H9 (cell line): ENCODE results near the gene GPX5. TPM values are rescaled to one million over a fixed set of nuclear protein-coding genes. Genes with fewer than 3 reads are reported as not detected.

Source experiments
- DNase-seq: peaks from one replicate; pipeline ENCODE4 v3.0.0-alpha.2; 2017
- H2AFZ ChIP-seq: one replicate; pipeline ENCODE4 v1.6.1; 2013; ENCODE audit warnings: mild to moderate bottlenecking, low read length, control low read depth, moderate library complexity
- H2AK5ac ChIP-seq: 2 replicates; pipeline ENCODE4 v1.6.1; 2013; ENCODE audit warnings: low read length, control low read depth, mixed read lengths; ENCODE audit not compliant: insufficient read length
- H2BK120ac ChIP-seq: one replicate; pipeline ENCODE4 v1.6.1; 2013; ENCODE audit warnings: low read depth, mild to moderate bottlenecking, low read length, control low read depth, inconsistent platforms; ENCODE audit not compliant: poor library complexity, severe bottlenecking
- H2BK12ac ChIP-seq: 2 replicates; pipeline ENCODE4 v1.6.1; 2013; ENCODE audit warnings: low read length, control low read depth, mixed read lengths, low read depth; ENCODE audit not compliant: insufficient read length
- H2BK15ac ChIP-seq: 2 replicates; pipeline ENCODE4 v1.6.1; 2013; ENCODE audit warnings: low read depth, low read length, control low read depth
- H2BK20ac ChIP-seq: one replicate; pipeline ENCODE4 v1.6.1; 2013; ENCODE audit warnings: low read depth, mild to moderate bottlenecking, low read length, control low read depth, inconsistent platforms; ENCODE audit not compliant: poor library complexity, severe bottlenecking
- H2BK5ac ChIP-seq: 2 replicates; pipeline ENCODE4 v1.6.1; 2013; ENCODE audit warnings: low read length, control low read depth, mixed read lengths; ENCODE audit not compliant: insufficient read length
- H3K14ac ChIP-seq: 2 replicates; pipeline ENCODE4 v1.6.1; 2013; ENCODE audit warnings: low read length, control low read depth; ENCODE audit not compliant: insufficient read depth
- H3K18ac ChIP-seq: 2 replicates; pipeline ENCODE4 v1.6.1; 2013; ENCODE audit warnings: low read depth, mild to moderate bottlenecking, mixed read lengths, low read length, control low read depth; ENCODE audit not compliant: insufficient read length
- H3K23ac ChIP-seq: 2 replicates; pipeline ENCODE4 v1.6.1; 2013; ENCODE audit warnings: low read length, control low read depth, mixed read lengths, low read depth; ENCODE audit not compliant: insufficient read length
- H3K23me2 ChIP-seq: 2 replicates; pipeline ENCODE4 v1.6.1; 2013; ENCODE audit warnings: low read depth, mild to moderate bottlenecking, mixed read lengths, low read length, control low read depth; ENCODE audit not compliant: insufficient read length, poor library complexity, severe bottlenecking
- H3K27ac ChIP-seq: 2 replicates; pipeline ENCODE4 v1.5.1; 2013; ENCODE audit warnings: low read length, control low read depth, mixed read lengths, low read depth; ENCODE audit not compliant: insufficient read length
- H3K27me3 ChIP-seq: 2 replicates; pipeline ENCODE4 v1.6.1; 2013; ENCODE audit warnings: low read length, control low read depth, inconsistent platforms; ENCODE audit not compliant: insufficient read depth
- H3K4ac ChIP-seq: 2 replicates; pipeline ENCODE4 v1.6.1; 2013; ENCODE audit warnings: low read depth, mild to moderate bottlenecking, control low read depth, inconsistent platforms, low read length, moderate library complexity
- H3K4me1 ChIP-seq: 2 replicates; pipeline ENCODE4 v1.6.1; 2013; ENCODE audit warnings: low read length, control low read depth, inconsistent platforms; ENCODE audit not compliant: insufficient read depth
- H3K4me2 ChIP-seq: 2 replicates; pipeline ENCODE4 v1.6.1; 2013; ENCODE audit warnings: low read length, control low read depth, mixed read lengths; ENCODE audit not compliant: insufficient read length, insufficient read depth
- H3K56ac ChIP-seq: 2 replicates; pipeline ENCODE4 v1.6.1; 2013; ENCODE audit warnings: low read depth, mild to moderate bottlenecking, mixed read lengths, low read length, control low read depth; ENCODE audit not compliant: insufficient read length
- H3K79me1 ChIP-seq: 2 replicates; pipeline ENCODE4 v1.6.1; 2013; ENCODE audit warnings: low read depth, mild to moderate bottlenecking, moderate library complexity, low read length, control low read depth, inconsistent platforms; ENCODE audit not compliant: insufficient read depth, poor library complexity, severe bottlenecking
- H3K79me2 ChIP-seq: 2 replicates; pipeline ENCODE4 v1.6.1; 2013; ENCODE audit warnings: low read length, control low read depth, inconsistent platforms; ENCODE audit not compliant: insufficient read depth
- H3K9ac ChIP-seq: 2 replicates; pipeline ENCODE4 v1.6.1; 2013; ENCODE audit warnings: low read length, control low read depth, mixed read lengths; ENCODE audit not compliant: insufficient read length; ENCODE audit errors: extremely low read depth
- H3K9me3 ChIP-seq: one replicate; pipeline ENCODE4 v1.6.1; 2013; ENCODE audit warnings: low read depth, low read length, inconsistent platforms; ENCODE audit not compliant: control insufficient read depth
- H3T11ph ChIP-seq: one replicate; pipeline ENCODE4 v1.6.1; 2013; ENCODE audit warnings: mild to moderate bottlenecking, low read length, control low read depth, inconsistent platforms
- H4K20me1 ChIP-seq: one replicate; pipeline ENCODE4 v1.6.1; 2013; ENCODE audit not compliant: control insufficient read depth, insufficient read length, insufficient read depth
- H4K5ac ChIP-seq: 2 replicates; pipeline ENCODE4 v1.6.1; 2013; ENCODE audit warnings: low read depth, mild to moderate bottlenecking, mixed read lengths, low read length, control low read depth; ENCODE audit not compliant: insufficient read length
- H4K8ac ChIP-seq: replicated peaks from 2 replicates; pipeline ENCODE4 v1.6.1; 2013; ENCODE audit warnings: low read length, control low read depth, mixed read lengths, low read depth; ENCODE audit not compliant: insufficient read length
- H4K91ac ChIP-seq: 2 replicates; pipeline ENCODE4 v1.6.1; 2013; ENCODE audit warnings: low read depth, mild to moderate bottlenecking, moderate library complexity, mixed read lengths, low read length, control low read depth; ENCODE audit not compliant: insufficient read length
- H3K27ac Mint-ChIP-seq, 3 experiments: 2 replicates in 2 of 3; 3 replicates in 1 of 3; pipeline ENCODE4 v1.8.0; 2020 to 2021; ENCODE audit warnings: mixed read lengths in 3 of 3, mild to moderate bottlenecking in 1 of 3, moderate library complexity in 1 of 3
- H3K27me3 Mint-ChIP-seq: 2 replicates; pipeline ENCODE4 v1.8.0; 2021; ENCODE audit warnings: low read depth, mild to moderate bottlenecking, moderate library complexity, mixed read lengths
- H3K36me3 Mint-ChIP-seq, 3 experiments: 2 replicates in 2 of 3; 3 replicates in 1 of 3; pipeline ENCODE4 v1.8.0; 2020 to 2021; ENCODE audit warnings: low read depth in 3 of 3, mixed read lengths in 3 of 3; ENCODE audit not compliant: insufficient read depth in 1 of 3
- H3K4me1 Mint-ChIP-seq, 2 experiments: 2 replicates each; pipeline ENCODE4 v1.8.0; 2020; ENCODE audit warnings: mixed read lengths in 2 of 2
- H3K4me3 Mint-ChIP-seq, 2 experiments: 2 replicates in 1 of 2; 3 replicates in 1 of 2; pipeline ENCODE4 v1.8.0; 2020 to 2021; ENCODE audit warnings: mild to moderate bottlenecking in 2 of 2, mixed read lengths in 2 of 2, moderate library complexity in 1 of 2
- H3K9me3 Mint-ChIP-seq, 2 experiments: 2 replicates in 1 of 2; 3 replicates in 1 of 2; pipeline ENCODE4 v1.8.0; 2020; ENCODE audit warnings: mild to moderate bottlenecking in 2 of 2, mixed read lengths in 2 of 2, moderate library complexity in 1 of 2
- WGBS: extraction: QIAGEN DNeasy Blood & Tissue Kit; methylation state at CpG from one replicate; pipeline ENCODE4 v1.1.7; 2013; ENCODE audit warnings: missing lambda C conversion rate, low lambda C conversion rate, mixed read lengths; ENCODE audit not compliant: insufficient read length; ENCODE audit errors: extremely low coverage; 5-methylcytosine and 5-hydroxymethylcytosine counted together
- total RNA-seq: library from RNA; stranded (reverse); gene quantifications from 2 replicates; pipeline ENCODE4 v1.2.1, GENCODE V29; 2021
- TF ChIP-seq, protein P1 (sequence below): fragments of 200-600 bp; sonication (generic); conservative IDR thresholded peaks from 3 replicates; pipeline ENCODE4 v1.8.0; 2021; ENCODE audit warnings: antibody characterized with exemption, mild to moderate bottlenecking

GPX5 gene
- total RNA-seq, 1 experiment from 2014 or later, result not detected

DNA sequence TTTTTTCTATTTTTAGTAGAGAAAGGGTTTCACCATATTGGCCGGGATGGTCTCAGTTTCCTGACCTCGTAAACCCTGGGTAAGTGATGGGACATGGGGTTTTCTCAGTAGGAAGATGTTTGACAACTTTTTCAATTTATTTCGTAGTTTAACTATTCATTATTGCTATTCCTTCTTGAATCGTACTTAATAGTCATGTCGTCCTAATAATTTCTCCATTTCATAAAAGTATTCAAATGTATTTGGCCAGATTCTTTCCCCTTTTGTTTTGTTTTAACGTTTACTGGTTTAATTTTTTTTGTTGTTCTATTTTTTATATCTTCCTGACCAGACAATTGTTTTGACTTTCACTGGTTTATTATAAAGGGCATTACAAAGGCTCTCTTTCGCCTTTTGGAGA lies 16.3 kb downstream of the GPX5 start:
- no peak overlapping the region for H3K56ac ChIP-seq
- no peaks in the 10 kb centered on the region for H3K79me2 ChIP-seq
- H3K23ac ChIP-seq, result no peak overlapping the region
- H4K20me1 ChIP-seq, result no peaks in the 10 kb centered on the region
- H3K4me1 Mint-ChIP-seq, result peaks cover 17 to 24% of the 10 kb centered on the region in 2 experiments
- no peak overlapping the region for H4K91ac ChIP-seq
- H3K18ac ChIP-seq, result no peak overlapping the region
- H3K4me3 Mint-ChIP-seq, result peak overlapping the region; percentile 76 to 97
- H3K79me1 ChIP-seq, result no peaks in the 10 kb centered on the region
- H3K27ac Mint-ChIP-seq, result peak overlapping the region; percentile 60 to 98 (median 91); a peak in 5 of 7 replicates
- H3K4me2 ChIP-seq, result peak overlapping the region; percentile 71
- peak overlapping the region; percentile 72 for H3K27ac ChIP-seq
- no peak overlapping the region for H4K5ac ChIP-seq
- H3K9me3 Mint-ChIP-seq, result no peaks in the 10 kb centered on the region; a peak in 1 of 5 replicates
- no peak overlapping the region for H3K4ac ChIP-seq
- DNase-seq, result no peak
- no peak overlapping the region for H2BK20ac ChIP-seq
- peak overlapping the region; percentile 78 for H3K9ac ChIP-seq
- H3K36me3 Mint-ChIP-seq, result no peaks in the 10 kb centered on the region; a peak in 1 of 7 replicates
- TF ChIP-seq, protein P1, sequence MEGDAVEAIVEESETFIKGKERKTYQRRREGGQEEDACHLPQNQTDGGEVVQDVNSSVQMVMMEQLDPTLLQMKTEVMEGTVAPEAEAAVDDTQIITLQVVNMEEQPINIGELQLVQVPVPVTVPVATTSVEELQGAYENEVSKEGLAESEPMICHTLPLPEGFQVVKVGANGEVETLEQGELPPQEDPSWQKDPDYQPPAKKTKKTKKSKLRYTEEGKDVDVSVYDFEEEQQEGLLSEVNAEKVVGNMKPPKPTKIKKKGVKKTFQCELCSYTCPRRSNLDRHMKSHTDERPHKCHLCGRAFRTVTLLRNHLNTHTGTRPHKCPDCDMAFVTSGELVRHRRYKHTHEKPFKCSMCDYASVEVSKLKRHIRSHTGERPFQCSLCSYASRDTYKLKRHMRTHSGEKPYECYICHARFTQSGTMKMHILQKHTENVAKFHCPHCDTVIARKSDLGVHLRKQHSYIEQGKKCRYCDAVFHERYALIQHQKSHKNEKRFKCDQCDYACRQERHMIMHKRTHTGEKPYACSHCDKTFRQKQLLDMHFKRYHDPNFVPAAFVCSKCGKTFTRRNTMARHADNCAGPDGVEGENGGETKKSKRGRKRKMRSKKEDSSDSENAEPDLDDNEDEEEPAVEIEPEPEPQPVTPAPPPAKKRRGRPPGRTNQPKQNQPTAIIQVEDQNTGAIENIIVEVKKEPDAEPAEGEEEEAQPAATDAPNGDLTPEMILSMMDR, result no peak
- H2BK15ac ChIP-seq, result no peak overlapping the region
- no peak overlapping the region for H4K8ac ChIP-seq
- H2AK5ac ChIP-seq, result no peak overlapping the region
- H2BK120ac ChIP-seq, result no peak overlapping the region
- H2BK5ac ChIP-seq, result no peak overlapping the region
- peak overlapping the region; percentile 90 for H2AFZ ChIP-seq
- no peak overlapping the region for H2BK12ac ChIP-seq
- WGBS, result no CpG with 5 or more reads among the region's 7 CpGs
- peaks cover 17% of the 10 kb centered on the region for H3K23me2 ChIP-seq
- H3K27me3 ChIP-seq, result no peaks in the 10 kb centered on the region
- no peaks in the 10 kb centered on the region for H3K9me3 ChIP-seq
- H3T11ph ChIP-seq, result no peak overlapping the region
- no peaks in the 10 kb centered on the region for H3K4me1 ChIP-seq
- peaks cover 13% of the 10 kb centered on the region for H3K27me3 Mint-ChIP-seq
- peak overlapping the region; percentile 57; the same call in 1 of the 2 replicates for H3K14ac ChIP-seq
